GM21447 (cell line): Measurements from ENCODE around the gene THSD4.

Experiments used
- ATAC-seq: cut with Tn5 transposase; IDR thresholded peaks from one replicate; pipeline ENCODE4 v1.9.1; 2021; ENCODE audit not compliant: unreplicated experiment

The THSD4 gene

GRCh38 chr15:71444866-71445590, 329.8 kb downstream of the THSD4 start:
- no peak for ATAC-seq

- no peak for ATAC-seq
Measured at GRCh38 chr15:71447328-71448250, 332.3 kb downstream of the THSD4 start.

- no peak for ATAC-seq
Measured at GRCh38 chr15:71448688-71449114, 333.4 kb downstream of the THSD4 start.

- no peak for ATAC-seq
Measured at GRCh38 chr15:71449363-71449762, 334.1 kb downstream of the THSD4 start.

GRCh38 chr15:71449956-71450355, 334.7 kb downstream of the THSD4 start:
- ATAC-seq = no peak

- no peak for ATAC-seq
Measured at GRCh38 chr15:71451130-71451529, 335.9 kb downstream of the THSD4 start.

GRCh38 chr15:71452893-71453292, 337.6 kb downstream of the THSD4 start:
- no peak for ATAC-seq

GRCh38 chr15:71454462-71454996, 339.3 kb downstream of the THSD4 start:
- no peak for ATAC-seq

- no peak for ATAC-seq
Measured at GRCh38 chr15:71455107-71455506, 339.8 kb downstream of the THSD4 start.

- no peak for ATAC-seq
Measured at GRCh38 chr15:71455878-71456277, 340.6 kb downstream of the THSD4 start.

GRCh38 chr15:71456362-71456761, 341.1 kb downstream of the THSD4 start:
- ATAC-seq = no peak

- ATAC-seq = no peak
Measured at GRCh38 chr15:71456811-71457210, 341.5 kb downstream of the THSD4 start.

- ATAC-seq = no peak
Measured at GRCh38 chr15:71458089-71458660, 342.9 kb downstream of the THSD4 start.

- no peak for ATAC-seq
Measured at GRCh38 chr15:71461748-71462147, 346.5 kb downstream of the THSD4 start.

GRCh38 chr15:71462638-71463037, 347.4 kb downstream of the THSD4 start:
- no peak for ATAC-seq

- ATAC-seq = no peak
Measured at GRCh38 chr15:71463156-71463665, 347.9 kb downstream of the THSD4 start.

- ATAC-seq = no peak
Measured at GRCh38 chr15:71465131-71465955, 350.1 kb downstream of the THSD4 start.

- no peak for ATAC-seq
Measured at GRCh38 chr15:71468715-71469114, 353.4 kb downstream of the THSD4 start.

- ATAC-seq = no peak
Measured at GRCh38 chr15:71469413-71469812, 354.1 kb downstream of the THSD4 start.

- no peak for ATAC-seq
Measured at GRCh38 chr15:71471347-71471746, 356.1 kb downstream of the THSD4 start.
